Lower lobe of right lung (tissue), 2 donors: ENCODE data around the gene VAV2. TPM values are rescaled to one million over a fixed set of nuclear protein-coding genes. Genes with fewer than 3 reads are reported as not detected.

Source experiments
- ATAC-seq, 2 donors: fragments of 200-7000 bp; cut with Tn5 transposase; one replicate each; pipeline ENCODE4 v1.9.1; 2020 to 2022; ENCODE audit warnings: mild to moderate bottlenecking in 2 of 2, moderate library complexity in 2 of 2
- DNase-seq: peaks from one replicate; pipeline ENCODE4 v3.0.0-alpha.2; 2020
- H3K27ac ChIP-seq: fragments of 200-600 bp; one replicate; pipeline ENCODE4 v1.8.0; 2022
- H3K27me3 ChIP-seq: fragments of 200-600 bp; one replicate; pipeline ENCODE4 v1.8.0; 2022; ENCODE audit warnings: low read depth
- H3K36me3 ChIP-seq: fragments of 200-600 bp; one replicate; pipeline ENCODE4 v1.8.0; 2022; ENCODE audit warnings: mild to moderate bottlenecking
- H3K4me1 ChIP-seq: fragments of 200-600 bp; one replicate; pipeline ENCODE4 v1.8.0; 2022
- H3K4me3 ChIP-seq: fragments of 200-600 bp; one replicate; pipeline ENCODE4 v1.8.0; 2022; ENCODE audit warnings: mild to moderate bottlenecking
- H3K9me3 ChIP-seq: fragments of 200-600 bp; one replicate; pipeline ENCODE4 v1.8.0; 2022
- intact Hi-C: fragments of 100-400 bp; cut with DNase I; formaldehyde crosslinking; loops from one replicate; pipeline ENCODE4 v1.11.0; 2022
- total RNA-seq: library from RNA; stranded (reverse); fragmentation: NEBNext Ultra II Directional; extraction: Animal tissue kit (Norgen Biotek cat#: 25700); gene quantifications from one replicate; pipeline ENCODE4 v1.2.1, GENCODE V29; 2021
- TF ChIP-seq, protein P1 (sequence below): fragments of 200-600 bp; IDR thresholded peaks from one replicate; pipeline ENCODE4 v1.8.0; 2022; ENCODE audit warnings: antibody characterized with exemption, mild to moderate bottlenecking
- donor health status: DM: no; HTN: yes; CAD: no; lungs with severe emphysema.

Gene VAV2
- total RNA-seq, 1 donor from 2014 or later: 26.9 TPM

DNA sequence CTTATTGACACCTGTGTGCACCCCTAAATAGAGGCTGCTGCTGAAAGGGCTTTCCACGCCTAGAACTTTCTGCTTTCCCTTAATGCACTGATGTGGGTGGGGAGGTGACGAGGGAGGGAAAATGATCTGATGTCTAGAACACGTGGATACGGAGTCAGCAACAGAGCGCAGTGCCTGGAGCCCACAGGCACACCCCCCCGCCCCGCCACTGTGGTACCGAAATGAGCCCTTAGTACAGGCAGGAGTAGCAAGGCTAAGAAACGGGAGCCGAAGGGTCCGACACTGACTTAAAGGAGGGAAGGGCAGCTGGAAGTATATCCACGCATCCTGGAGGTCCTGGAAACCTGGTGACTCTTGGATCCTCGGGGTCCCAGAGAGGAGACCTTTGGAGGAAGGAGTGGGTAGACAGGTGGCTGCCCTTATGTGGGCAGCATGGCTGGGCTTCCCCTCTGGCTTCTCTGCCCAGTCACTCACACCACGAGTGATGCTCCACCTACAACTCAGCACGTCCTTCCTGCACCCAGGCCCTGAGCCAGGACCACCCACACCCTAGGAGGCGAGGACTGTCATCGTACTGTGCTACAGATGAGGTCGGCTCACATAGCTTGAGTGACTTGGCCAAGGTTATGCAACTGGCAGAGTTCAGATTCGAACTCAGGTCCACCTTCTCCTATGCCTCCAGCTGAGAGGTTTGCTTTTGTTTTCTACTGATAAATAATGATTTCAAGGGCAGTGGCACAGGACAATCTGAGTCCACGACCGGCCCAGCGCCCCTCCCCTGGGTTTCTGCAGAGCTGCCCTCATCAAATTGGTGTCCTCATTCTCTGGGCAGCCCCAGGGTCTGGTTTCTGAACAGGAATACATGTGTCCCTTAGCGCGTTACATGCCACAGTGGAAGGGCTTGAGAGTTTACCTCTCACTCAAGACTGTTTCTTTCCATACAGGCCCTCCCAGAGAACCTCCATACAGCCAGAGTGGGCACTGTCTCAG is 4.7 kb upstream of the VAV2 start:
- no peaks in the 10 kb centered on the region for H3K9me3 ChIP-seq
- intact Hi-C loops: no loop called here
- no peak overlapping the region for H3K4me3 ChIP-seq
- no peak overlapping the region for H3K27ac ChIP-seq
- no peaks in the 10 kb centered on the region for H3K27me3 ChIP-seq
- ATAC-seq: no peak
- peaks cover 14% of the 10 kb centered on the region for H3K4me1 ChIP-seq
- H3K36me3 ChIP-seq: no peaks in the 10 kb centered on the region
- peak; percentile 42 for DNase-seq
- TF ChIP-seq, protein P1, sequence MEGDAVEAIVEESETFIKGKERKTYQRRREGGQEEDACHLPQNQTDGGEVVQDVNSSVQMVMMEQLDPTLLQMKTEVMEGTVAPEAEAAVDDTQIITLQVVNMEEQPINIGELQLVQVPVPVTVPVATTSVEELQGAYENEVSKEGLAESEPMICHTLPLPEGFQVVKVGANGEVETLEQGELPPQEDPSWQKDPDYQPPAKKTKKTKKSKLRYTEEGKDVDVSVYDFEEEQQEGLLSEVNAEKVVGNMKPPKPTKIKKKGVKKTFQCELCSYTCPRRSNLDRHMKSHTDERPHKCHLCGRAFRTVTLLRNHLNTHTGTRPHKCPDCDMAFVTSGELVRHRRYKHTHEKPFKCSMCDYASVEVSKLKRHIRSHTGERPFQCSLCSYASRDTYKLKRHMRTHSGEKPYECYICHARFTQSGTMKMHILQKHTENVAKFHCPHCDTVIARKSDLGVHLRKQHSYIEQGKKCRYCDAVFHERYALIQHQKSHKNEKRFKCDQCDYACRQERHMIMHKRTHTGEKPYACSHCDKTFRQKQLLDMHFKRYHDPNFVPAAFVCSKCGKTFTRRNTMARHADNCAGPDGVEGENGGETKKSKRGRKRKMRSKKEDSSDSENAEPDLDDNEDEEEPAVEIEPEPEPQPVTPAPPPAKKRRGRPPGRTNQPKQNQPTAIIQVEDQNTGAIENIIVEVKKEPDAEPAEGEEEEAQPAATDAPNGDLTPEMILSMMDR: no peak

DNA sequence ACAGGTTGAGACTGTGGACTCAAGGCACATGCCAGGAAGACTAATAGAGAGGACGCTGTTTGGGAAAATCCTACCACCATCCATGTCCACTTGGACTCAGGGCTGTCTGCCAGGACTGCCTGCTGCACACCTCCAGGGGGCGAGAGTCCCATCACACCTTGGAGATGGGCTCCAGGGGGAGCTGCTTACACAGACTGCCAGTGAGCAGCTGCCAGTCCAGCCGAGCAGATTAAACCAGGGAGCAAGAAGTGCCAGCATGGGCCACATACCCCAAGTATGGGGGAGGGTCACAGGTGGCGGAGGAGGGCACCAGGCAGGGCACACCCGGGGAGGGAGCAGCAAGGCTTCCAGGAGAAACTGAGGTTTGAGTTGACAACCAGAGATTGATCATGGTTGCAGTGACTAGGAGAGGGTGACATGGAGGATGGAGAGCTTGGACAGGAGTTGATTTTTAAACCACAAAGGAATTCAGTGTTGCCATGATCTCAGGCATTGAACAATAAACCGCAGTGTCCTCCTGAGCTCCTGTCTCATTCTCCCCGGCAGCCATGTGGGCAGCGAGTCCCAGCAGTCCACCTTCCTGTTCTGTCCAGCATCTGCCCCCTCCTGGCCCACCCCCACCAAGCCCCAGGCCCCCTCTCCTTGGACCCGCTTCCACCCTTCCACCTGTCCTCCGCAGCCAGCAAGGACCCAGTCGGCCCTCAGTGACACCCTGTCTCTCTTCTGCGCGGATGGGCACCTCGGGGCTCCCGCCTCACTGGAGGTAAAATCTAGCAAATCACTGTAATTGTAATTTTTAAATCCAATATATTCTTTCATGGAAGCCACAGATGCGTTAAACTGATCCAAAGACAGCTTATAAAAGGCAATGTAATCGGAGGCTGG is 3.1 kb upstream of the VAV2 start:
- H3K4me1 ChIP-seq: peaks cover 23% of the 10 kb centered on the region
- ATAC-seq: no peak
- DNase-seq: no peak
- no peaks in the 10 kb centered on the region for H3K9me3 ChIP-seq
- no peak overlapping the region for H3K27ac ChIP-seq
- H3K36me3 ChIP-seq: no peaks in the 10 kb centered on the region
- TF ChIP-seq, protein P1: no peak
- no peaks in the 10 kb centered on the region for H3K27me3 ChIP-seq
- intact Hi-C loops: no loop called here
- no peak overlapping the region for H3K4me3 ChIP-seq

DNA sequence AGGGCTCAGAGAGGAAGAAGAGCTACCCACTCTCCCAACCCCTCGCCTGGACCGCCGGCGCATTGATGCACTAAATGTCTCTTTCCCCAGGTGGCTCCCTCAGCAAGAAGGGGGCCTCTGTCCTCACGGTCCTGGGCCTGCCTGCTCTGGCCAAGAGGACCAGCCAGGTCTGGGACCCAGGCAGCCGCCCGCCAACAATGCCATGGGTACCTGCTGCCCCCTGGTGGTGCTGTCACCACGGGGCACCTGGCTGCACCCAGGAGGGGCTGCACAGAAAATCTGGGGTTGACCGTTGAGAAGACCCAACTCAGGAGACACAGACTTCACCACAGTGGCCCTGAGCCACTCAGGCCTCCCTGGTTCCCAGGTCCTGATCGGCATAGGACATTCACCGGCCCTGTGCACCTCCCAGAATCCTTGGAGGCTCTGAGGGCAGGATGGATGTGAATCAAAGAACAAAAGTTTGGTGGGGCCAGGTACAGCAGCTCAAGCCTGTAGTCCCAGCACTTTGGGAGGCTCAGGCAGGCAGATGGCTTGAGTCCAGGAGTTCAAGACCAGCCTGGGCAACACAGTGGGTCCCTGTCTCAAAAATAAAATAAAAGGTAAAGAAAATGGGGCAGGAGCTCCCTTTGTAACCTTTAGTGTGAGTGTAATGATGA is 2.4 kb upstream of the VAV2 start:
- no peaks in the 10 kb centered on the region for H3K27me3 ChIP-seq
- H3K36me3 ChIP-seq: no peaks in the 10 kb centered on the region
- no peak overlapping the region for H3K27ac ChIP-seq
- ATAC-seq: peak; percentile 77 to 80
- TF ChIP-seq, protein P1: peak; percentile 99
- H3K4me1 ChIP-seq: peaks cover 29% of the 10 kb centered on the region
- H3K4me3 ChIP-seq: peak overlapping the region; percentile 75
- no peaks in the 10 kb centered on the region for H3K9me3 ChIP-seq
- peak; percentile 83 for DNase-seq
- intact Hi-C loops: loop anchor here (5.0 kb wide), 1 partner anchor 202 kb away; no protein-coding TSS in a partner anchor

DNA sequence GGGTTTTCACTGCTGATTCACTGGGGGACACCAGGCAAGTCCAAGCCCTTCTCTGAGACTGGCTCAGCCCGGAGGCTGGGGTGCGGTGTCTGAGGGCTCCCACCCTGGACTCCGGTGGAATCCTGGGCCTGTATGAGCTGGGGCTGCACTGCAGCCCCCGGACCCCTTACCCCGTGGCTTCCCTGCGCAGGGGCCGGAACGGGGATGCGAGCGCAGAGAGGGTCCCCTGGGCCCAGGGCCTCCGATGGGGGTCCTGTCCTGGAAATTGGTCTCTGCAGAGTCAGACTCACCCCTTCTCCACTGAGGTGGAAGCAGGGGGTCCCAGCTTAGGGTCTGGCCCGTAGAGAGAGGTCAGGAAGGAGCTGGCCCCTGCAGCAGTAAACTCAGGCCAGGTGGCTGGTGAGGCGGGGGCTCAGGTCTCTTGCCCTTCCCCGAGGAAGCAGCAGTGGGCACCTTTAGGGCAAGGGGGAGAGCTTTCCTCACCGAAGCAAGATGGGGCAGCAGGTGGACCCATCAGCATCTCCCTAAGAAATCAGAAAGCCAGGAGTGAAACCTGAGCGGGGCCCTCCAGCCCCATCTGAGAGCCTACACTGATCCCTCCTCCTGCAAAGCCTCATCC is 1.6 kb upstream of the VAV2 start:
- ATAC-seq (no peak), DNase-seq (no peak)
- TF ChIP-seq, protein P1: no peak
- peak overlapping the region; percentile 75 for H3K4me3 ChIP-seq
- H3K36me3 ChIP-seq: no peaks in the 10 kb centered on the region
- intact Hi-C loops: loop anchor here (5.0 kb wide), 1 partner anchor 201 kb away; no protein-coding TSS in a partner anchor
- no peaks in the 10 kb centered on the region for H3K27me3 ChIP-seq
- peak overlapping the region; percentile 90 for H3K27ac ChIP-seq
- no peaks in the 10 kb centered on the region for H3K9me3 ChIP-seq
- peaks cover 29% of the 10 kb centered on the region for H3K4me1 ChIP-seq
